Panc1 (cell line): ENCODE data around the gene SYNPR. TPM values are rescaled to one million over a fixed set of nuclear protein-coding genes. Genes with fewer than 3 reads are reported as not detected.

Experiments used
- ATAC-seq: fragments of 200-7000 bp; cut with Tn5 transposase; 2 replicates; pipeline ENCODE4 v1.9.1; 2020; ENCODE audit warnings: mild to moderate bottlenecking, moderate library complexity
- BruUV-seq: library from RNA; stranded (reverse); fragments of 400-500 nt; replicated peaks from 2 replicates; lab custom pipeline; 2021; lab: Mats Ljungman, UMichigan
- CTCF ChIA-PET: fragments of 300-600 bp; sonication (Branson Sonifier 250); formaldehyde crosslinking; loops from one replicate; lab custom pipeline; 2022; ENCODE audit warnings: antibody characterized with exemption; lab: Charles Lee
- POLR2A ChIA-PET: fragments of 300-600 bp; sonication (Branson Sonifier 250); formaldehyde crosslinking; loops from one replicate; lab custom pipeline; 2022; ENCODE audit warnings: antibody characterized with exemption; lab: Charles Lee
- DNase-seq: peaks from one replicate; pipeline ENCODE4 v3.0.0-alpha.2; 2010; ENCODE audit warnings: low read depth, low spot score
- H3K27ac ChIP-seq: 2 replicates; pipeline ENCODE4 v1.5.1; 2011; ENCODE audit warnings: mild to moderate bottlenecking, low read length, inconsistent platforms
- H3K27me3 ChIP-seq: fragments of 200-500 bp; sonication (Bioruptor generic); 2 replicates; pipeline ENCODE4 v1.6.0; 2014; ENCODE audit warnings: low read length, inconsistent platforms; ENCODE audit not compliant: control insufficient read depth, insufficient read depth
- H3K36me3 ChIP-seq: fragments of 200-500 bp; sonication (Bioruptor generic); 2 replicates; pipeline ENCODE4 v1.5.1; 2014; ENCODE audit warnings: inconsistent platforms, mild to moderate bottlenecking, low read length, moderate library complexity; ENCODE audit not compliant: control insufficient read depth, insufficient read depth
- H3K4me1 ChIP-seq: 2 replicates; pipeline ENCODE4 v1.5.1; 2011; ENCODE audit warnings: inconsistent platforms, mild to moderate bottlenecking, low read length, moderate library complexity; ENCODE audit not compliant: control insufficient read depth, insufficient read depth
- H3K4me3 ChIP-seq, 2 experiments: 2 replicates each; pipeline ENCODE4 v1.5.1; 2011 to 2012; ENCODE audit warnings: low read depth in 2 of 2, low read length in 2 of 2, mild to moderate bottlenecking in 2 of 2, inconsistent platforms in 1 of 2, moderate library complexity in 1 of 2
- H3K9me3 ChIP-seq: fragments of 200-500 bp; sonication (Bioruptor generic); 2 replicates; pipeline ENCODE4 v1.5.1; 2014; ENCODE audit warnings: low read depth, mild to moderate bottlenecking, inconsistent platforms, low read length, moderate library complexity; ENCODE audit not compliant: control insufficient read depth, insufficient read depth
- CTCF ChIP-seq: fragments of 450-650 bp; IDR thresholded peaks from 2 replicates; pipeline ENCODE4 v1.5.1; 2017; ENCODE audit warnings: mild to moderate bottlenecking
- POLR2AphosphoS5 ChIP-seq: IDR thresholded peaks from 2 replicates; pipeline ENCODE4 v1.6.1; 2012; ENCODE audit warnings: mild to moderate bottlenecking, low read depth, low read length, moderate library complexity
- SIN3A ChIP-seq: IDR thresholded peaks from 2 replicates; pipeline ENCODE4 v1.6.1; 2012; ENCODE audit warnings: low read depth, mild to moderate bottlenecking, low read length, moderate library complexity, borderline replicate concordance; ENCODE audit not compliant: insufficient read depth
- TCF7L2 ChIP-seq: IDR thresholded peaks from 2 replicates; pipeline ENCODE4 v1.6.1; 2011; ENCODE audit warnings: mild to moderate bottlenecking, low read depth, low read length, inconsistent platforms
- in situ Hi-C: cut with HindIII; loops from 2 replicates; pipeline ENCODE4 v1.10.0; 2016; ENCODE audit warnings: low sequenced_read_pairs, low pct_unique_long_range_greater_than_20kb
- intact Hi-C: fragments of 100-400 bp; cut with micrococcal nuclease; formaldehyde crosslinking; loops from one replicate; pipeline ENCODE4 v1.10.0; 2022; ENCODE audit not compliant: unreplicated experiment
- total RNA-seq: library from RNA; stranded (reverse); gene quantifications from one replicate; pipeline ENCODE4 v1.2.1, GENCODE V29; 2021; ENCODE audit not compliant: unreplicated experiment
- TF ChIP-seq, protein P1 (sequence below), 2 experiments: IDR thresholded peaks; 2 replicates each; pipeline ENCODE4 v1.6.1; 2011 to 2012; ENCODE audit warnings: low read depth in 2 of 2, control low read depth in 1 of 2, low read length in 1 of 2, mild to moderate bottlenecking in 1 of 2, moderate library complexity in 1 of 2; ENCODE audit not compliant: insufficient read depth in 1 of 2

The SYNPR gene
- total RNA-seq, 1 experiment from 2014 or later, result not detected

- Histone ChIP-seq H3K4me3 (no peak overlapping the region), H3K4me1 (no peaks in the 10 kb centered on the region), H3K9me3 (no peaks in the 10 kb centered on the region), H3K36me3 (no peaks in the 10 kb centered on the region), H3K27me3 (no peaks in the 10 kb centered on the region), H3K27ac (no peak overlapping the region)
- no peak for DNase-seq
- ChIA-PET CTCF (no interaction called here), POLR2A (no interaction called here)
- TF ChIP-seq TCF7L2 (no peak), SIN3A (no peak), CTCF (no peak), POLR2AphosphoS5 (no peak)
- TF ChIP-seq, protein P1, sequence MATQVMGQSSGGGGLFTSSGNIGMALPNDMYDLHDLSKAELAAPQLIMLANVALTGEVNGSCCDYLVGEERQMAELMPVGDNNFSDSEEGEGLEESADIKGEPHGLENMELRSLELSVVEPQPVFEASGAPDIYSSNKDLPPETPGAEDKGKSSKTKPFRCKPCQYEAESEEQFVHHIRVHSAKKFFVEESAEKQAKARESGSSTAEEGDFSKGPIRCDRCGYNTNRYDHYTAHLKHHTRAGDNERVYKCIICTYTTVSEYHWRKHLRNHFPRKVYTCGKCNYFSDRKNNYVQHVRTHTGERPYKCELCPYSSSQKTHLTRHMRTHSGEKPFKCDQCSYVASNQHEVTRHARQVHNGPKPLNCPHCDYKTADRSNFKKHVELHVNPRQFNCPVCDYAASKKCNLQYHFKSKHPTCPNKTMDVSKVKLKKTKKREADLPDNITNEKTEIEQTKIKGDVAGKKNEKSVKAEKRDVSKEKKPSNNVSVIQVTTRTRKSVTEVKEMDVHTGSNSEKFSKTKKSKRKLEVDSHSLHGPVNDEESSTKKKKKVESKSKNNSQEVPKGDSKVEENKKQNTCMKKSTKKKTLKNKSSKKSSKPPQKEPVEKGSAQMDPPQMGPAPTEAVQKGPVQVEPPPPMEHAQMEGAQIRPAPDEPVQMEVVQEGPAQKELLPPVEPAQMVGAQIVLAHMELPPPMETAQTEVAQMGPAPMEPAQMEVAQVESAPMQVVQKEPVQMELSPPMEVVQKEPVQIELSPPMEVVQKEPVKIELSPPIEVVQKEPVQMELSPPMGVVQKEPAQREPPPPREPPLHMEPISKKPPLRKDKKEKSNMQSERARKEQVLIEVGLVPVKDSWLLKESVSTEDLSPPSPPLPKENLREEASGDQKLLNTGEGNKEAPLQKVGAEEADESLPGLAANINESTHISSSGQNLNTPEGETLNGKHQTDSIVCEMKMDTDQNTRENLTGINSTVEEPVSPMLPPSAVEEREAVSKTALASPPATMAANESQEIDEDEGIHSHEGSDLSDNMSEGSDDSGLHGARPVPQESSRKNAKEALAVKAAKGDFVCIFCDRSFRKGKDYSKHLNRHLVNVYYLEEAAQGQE (IDR thresholded peaks at IDR 0.05; ENCODE audit: insufficient read depth in 1 of 2, low read depth in 2 of 2, low read length in 1 of 2), result no peak
- no peak for ATAC-seq
- intact Hi-C loops (no loop called here), in situ Hi-C loops (no loop called here)
- BruUV-seq, result no TSS peak
Measured at GRCh38 chr3:63325386-63325785, 47.3 kb downstream of the SYNPR start.

- ATAC-seq (no peak), DNase-seq (no peak)
- no peaks in the 10 kb centered on the region for H3K4me1 ChIP-seq
- no peaks in the 10 kb centered on the region for H3K27me3 ChIP-seq
- intact Hi-C loops, result no loop called here
- H3K4me3 ChIP-seq, result no peak overlapping the region
- in situ Hi-C loops, result no loop called here
- CTCF ChIA-PET, result no interaction called here
- no TSS peak for BruUV-seq
- H3K36me3 ChIP-seq, result no peaks in the 10 kb centered on the region
- H3K9me3 ChIP-seq, result no peaks in the 10 kb centered on the region
- POLR2A ChIA-PET, result no interaction called here
- no peak overlapping the region for H3K27ac ChIP-seq
- TF ChIP-seq POLR2AphosphoS5 (no peak), CTCF (no peak), SIN3A (no peak), TCF7L2 (no peak)
- TF ChIP-seq, protein P1 (IDR thresholded peaks at IDR 0.05; ENCODE audit: insufficient read depth in 1 of 2, low read depth in 2 of 2, low read length in 1 of 2), result no peak
Measured at GRCh38 chr3:63328365-63328764, 50.3 kb downstream of the SYNPR start.
